ENCODE measurements around the gene ROGDI.

DNA sequence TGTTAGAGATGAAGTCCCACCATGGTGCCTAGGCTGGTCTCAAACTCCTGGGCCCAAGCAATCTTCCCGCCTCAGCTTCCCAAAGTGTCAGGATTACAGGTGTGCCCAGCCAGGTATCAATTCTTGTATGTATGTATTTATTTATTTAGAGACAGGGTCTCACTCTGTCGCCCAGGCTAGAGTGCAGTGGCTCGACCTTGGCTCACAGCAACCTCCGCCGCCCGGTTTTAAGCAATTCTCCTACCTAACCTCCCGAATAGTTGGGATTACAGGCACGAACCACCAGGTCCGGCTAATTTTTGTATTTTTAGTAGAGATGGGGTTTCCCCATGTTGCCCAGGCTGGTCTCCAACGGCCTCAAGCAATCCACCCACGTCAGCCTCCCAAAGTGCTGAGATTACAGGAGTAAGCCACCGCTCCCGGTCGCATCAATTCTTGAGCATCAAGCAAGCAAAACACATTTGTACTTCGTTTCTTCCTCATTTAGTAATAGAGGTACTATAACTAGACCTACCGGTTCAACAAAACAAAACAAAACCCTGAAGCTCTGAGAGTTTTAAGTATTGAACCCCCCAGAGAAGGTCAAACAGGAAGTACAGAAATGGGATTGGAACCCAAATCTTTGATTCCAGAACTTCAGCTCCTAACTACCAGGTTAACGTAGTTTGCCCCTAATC is 34.4 kb downstream of the ROGDI start:
- no peak for TF ChIP-seq SIN3A (IDR thresholded peaks at IDR 0.05; ENCODE audit: borderline replicate concordance, insufficient read depth, low read length)
- TF ChIP-seq TAF1 (IDR thresholded peaks at IDR 0.05; ENCODE audit: borderline replicate concordance, insufficient read depth, low read length), result no peak

Data from PFSK-1 (cell line).